Bone marrow (tissue), 2 donors: ENCODE data around the gene SCARF2.
A peak's percentile ranks its signal among the peaks of the same experiment; 100 is the strongest.

Experiments
- DNase-seq, 2 donors: peaks; one replicate each; lab custom pipeline; 2025; lab: John Stamatoyannopoulos, UW

The SCARF2 gene

DNA sequence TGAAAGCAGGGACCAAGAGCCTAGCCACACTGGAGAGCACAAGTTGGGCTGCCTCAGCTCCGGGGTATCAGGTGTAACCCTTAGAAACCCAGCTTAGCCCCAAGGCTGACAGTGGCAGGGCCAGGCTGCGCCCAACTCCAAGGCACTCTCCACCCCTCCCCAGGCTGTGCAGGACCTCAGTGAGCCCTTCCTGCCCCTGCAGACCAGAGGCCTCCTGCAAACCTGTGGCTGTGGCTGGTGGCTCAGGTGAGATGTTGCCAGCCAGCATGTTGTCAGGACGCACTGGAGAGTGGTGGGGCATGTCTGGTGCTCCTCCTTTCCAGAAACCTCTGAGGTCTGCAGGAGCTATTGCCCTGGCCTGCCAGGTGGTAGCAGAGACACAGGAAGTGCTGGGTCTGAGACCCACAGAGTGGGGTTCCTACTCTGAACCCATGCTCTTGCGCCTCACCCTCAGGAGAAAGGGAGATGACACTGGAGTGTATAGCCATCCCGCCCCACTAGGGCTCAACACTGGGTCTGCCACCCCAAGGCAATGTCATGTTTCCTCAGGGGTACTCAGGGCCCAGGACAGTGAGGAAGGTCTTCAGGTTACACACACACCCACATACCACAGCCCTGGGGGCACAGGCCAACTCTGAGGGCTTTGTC, 2.4 kb upstream of the SCARF2 start:
- DNase-seq: no peak

DNA sequence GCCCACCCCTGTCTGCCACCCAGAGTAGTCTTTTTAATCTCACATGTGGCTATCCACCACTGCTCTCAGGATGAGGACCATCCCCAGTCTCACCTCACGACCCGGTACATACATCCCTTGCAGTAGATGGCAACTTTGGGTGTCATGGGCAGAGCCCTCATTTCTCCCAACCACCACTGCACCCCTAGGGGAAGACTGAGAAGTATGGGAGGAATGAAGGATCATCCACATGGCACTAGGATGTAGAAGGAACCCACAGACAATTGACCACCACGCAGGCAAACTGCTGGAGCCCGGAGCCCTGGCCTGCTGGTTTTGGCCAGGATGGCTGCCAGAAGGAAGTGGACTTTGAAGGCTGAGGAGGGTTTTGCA, 1.9 kb upstream of the SCARF2 start:
- no peak for DNase-seq

DNA sequence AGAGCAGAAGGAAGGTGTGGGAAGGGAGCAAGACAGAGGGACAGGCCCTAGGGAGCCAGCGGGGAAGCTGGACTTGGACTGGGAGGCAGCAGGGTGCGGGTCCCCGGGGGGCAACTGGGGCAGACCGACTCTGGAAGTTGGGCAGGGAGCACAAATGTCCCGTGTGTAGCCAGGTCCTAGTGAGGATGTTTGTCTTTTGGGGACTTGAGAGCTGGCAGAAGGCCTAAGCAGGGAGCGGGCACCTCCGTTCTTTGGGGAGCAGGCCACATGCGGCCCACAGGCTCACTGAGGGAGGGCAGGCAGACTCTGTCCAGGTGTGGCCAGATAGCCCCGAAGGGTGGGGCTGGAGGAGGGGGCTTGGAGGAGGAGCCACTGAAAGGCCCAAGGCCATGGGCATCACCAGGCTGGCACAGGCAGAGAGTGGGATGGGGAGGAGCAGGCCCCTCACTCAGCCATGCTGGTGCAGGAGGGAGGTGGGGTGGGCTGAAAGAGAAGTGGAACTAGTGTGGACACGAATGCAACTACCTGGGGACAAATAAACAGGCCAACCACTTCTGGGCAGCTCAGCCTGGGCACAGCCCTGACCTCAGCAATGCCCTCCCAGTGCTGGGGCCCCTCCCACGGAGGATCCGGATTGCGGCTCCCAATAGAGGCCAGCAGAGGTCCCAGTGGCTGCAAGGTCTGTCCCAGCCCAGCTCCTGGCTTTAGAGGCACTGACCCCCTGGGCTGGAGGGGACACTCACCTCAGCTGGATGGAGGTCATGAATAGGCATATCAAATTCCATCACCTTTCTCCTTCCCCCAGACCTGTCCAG, 1.3 kb upstream of the SCARF2 start:
- no peak for DNase-seq

DNA sequence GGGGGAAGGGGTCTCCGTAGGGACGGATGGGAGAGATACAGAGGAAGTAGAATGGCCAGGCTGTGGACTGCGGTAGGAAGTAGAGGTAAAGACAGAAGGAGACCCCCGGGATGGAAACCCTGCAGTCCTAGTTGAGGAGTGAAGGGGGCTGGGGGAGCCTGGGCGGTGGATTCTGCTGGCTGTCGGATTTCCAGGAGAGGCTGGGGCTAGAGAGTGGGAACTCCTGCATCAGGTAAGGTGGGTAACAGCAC, 727 bp upstream of the SCARF2 start:
- DNase-seq: no peak

DNA sequence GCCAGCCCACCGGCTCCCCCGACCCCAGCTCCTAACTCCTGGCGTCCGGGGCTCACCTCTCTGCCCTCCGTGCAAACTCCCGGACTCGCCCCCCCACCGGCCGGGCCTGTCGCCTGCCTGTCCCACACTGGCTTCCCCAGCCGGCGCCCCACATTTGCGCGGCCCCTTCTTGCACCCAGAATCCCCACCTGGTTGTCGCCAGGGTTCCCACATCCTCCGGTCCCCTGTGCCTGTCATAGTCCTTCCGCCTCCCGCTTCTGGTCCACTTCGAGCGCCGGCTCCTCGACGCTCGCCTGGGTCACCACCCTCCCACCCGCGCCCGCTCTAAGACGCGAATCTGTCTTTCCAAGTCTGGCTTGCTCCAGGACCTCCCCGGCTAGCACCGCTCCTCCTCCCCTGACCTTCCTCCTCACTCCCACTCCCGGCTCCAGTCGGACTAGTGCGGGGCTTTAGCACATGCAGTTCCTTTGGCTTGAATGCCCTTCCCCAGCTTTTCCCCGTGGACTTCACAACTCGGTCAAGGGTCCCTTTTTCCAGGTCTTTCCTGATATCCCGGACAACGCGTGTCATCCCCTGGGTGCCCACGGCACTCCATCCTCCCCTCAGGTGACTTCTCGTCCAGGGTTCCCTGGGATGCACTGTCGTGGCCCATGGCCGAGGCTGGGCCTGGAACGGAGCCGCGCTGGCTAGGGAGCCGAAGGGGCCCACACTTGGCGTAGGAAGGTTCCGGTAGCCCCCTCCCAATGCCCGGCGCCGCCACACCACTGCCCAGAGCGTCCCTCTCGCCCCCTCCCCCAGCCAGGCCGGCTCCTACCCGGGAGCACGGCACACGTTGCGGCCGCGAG, 635 bp downstream of the SCARF2 start:
- no peak for DNase-seq

DNA sequence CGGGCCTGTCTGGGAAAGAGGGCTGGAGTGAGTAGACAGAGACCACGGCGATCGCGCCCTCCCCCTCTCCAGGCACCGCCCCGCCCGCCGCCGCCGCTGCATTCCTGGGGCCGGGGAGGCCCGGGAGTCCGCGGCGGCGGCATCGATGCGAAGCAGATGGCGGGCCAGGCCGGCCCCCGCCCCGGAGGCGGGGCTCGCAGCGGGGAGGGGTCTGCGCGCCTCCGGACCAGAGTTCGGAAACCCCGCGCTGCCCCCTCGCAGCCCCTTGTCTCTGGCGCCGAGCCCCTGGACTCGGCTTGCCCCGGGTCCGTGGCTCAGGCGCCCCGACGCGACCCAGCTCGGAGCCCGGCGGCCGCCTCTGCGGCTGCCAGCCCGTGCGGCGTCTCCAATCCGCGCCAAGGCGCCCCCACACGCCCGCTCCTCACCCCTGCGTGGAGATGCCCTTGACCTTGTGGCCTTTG, 1.3 kb downstream of the SCARF2 start:
- no peak for DNase-seq

DNA sequence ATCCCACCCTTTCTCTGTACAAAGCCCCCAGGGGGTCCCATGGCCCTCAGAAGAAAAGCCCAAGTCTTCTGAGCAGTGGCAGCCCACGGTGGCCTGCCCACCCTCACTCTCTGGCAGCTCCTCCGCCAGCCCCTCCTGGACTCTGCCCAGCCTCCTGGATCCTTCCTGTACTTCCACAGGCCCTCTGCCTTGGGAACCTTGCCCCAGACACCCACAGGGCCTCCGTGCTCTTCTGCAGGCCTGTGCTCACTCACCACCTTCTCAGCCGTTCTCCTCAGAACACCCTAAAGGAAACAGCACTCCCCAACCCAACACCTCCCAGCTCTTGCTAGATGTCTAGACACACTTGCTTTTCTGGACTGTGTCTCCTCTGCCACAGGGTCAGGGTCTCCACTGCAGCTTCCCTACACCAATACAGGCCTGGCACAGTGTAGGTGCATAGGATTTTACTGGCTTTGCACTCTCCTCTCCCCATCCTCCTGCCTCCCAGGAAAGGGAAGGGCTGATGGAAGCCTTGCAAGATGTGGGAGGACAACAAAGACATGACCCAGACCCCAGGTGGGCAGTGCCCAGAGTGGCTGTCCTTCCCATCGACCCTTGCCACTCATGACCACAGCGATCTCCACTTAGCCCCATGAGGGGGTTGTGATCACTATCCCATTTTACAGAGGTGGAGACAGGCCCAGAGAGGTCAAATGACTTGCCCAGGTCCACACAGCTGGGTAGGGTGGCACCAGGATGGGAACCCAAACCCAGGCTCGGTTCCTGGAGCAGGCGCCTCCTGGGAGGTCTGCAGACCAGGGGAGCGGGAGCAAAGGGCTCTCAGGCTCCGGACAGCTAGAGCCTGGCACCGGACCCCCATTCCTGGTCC, 2.0 kb downstream of the SCARF2 start:
- DNase-seq: no peak

DNA sequence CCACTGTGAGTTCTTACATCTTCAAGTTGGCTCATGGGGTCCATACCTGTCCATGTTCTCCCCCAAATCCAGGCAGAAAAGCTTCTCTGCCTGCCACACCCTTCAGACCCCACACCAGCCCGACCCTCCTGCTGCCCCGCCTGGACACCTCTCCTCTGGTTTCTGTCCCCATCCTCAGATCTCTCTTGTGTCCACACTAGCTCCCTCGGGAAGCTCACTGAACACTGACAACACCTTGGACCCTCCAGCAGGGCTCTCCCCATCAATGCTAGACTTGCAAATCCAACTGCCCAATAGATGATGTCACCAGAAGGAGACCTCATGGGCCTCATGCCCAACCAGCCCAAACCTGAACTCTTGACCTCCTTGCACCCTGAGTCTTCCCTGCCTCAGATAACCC, 2.9 kb downstream of the SCARF2 start:
- no peak for DNase-seq

DNA sequence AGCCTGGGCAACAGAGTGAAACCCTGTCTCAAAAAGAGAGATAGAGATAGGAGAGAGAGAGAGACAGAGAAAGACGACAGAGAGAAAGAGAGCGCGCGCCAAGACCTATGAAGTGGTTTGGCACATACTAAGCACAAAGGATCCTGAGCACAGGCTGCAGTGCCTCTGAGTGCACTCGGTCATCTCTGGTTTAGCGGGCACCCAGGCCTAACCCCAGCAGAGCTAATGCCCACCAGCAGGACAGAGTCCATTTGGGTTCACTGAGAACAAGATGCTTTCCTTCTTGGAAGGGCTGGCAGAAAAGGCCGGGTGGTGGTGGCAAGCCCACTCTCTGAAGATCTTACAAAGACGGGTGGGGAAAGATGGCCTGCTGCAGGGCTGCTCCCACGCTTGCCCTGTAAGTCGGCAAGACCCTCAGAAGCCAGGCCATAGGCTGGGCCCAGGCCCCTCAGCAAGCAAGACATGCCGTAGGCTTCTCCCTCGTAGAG, 3.3 kb downstream of the SCARF2 start:
- no peak for DNase-seq

DNA sequence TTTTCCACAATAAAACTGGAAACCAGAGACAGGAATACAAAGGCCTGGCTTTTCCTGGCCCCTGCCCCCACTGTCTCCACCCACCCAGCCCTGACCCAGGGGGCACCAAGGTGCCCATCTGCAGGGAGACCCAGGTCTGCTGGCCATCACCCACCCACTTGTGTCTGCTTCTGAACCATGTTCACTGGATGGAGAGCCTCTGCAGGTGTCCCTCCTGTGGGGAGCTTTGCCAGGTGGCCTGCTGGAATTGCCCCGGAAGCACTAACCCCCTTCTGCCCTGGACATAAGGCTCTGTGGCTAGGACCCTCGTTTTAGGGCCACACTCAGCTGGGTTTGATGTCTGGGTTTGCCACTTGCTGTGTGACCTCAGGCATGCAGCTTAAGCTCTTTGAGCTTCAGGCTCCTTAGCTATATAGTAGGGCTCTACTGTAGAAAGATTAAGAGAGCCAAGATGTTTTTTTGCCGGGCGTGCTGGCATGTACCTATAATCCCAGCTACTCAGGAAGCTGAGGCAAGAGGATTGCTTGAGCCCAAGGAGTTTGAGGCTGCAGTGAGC, 3.9 kb downstream of the SCARF2 start:
- DNase-seq: no peak

DNA sequence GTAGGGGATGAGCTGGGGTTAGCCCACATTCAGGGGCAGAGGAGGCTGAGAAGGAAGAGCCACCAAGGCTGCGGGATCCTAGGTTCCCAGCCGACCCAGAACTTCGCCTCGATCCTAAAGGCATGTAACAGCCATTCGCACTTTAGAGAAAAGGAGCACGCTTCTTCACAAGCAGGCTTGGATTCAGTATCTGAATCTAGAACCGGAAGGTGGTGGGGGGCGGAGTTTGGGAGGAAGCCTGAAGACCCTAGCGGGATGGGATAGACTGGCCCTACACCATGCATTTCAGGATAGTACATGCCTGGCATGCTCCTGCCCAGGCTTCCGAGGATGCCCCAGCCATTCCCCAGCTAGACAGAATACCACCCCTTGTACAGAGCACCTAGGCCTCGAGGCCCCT, 4.4 kb downstream of the SCARF2 start:
- no peak for DNase-seq

DNA sequence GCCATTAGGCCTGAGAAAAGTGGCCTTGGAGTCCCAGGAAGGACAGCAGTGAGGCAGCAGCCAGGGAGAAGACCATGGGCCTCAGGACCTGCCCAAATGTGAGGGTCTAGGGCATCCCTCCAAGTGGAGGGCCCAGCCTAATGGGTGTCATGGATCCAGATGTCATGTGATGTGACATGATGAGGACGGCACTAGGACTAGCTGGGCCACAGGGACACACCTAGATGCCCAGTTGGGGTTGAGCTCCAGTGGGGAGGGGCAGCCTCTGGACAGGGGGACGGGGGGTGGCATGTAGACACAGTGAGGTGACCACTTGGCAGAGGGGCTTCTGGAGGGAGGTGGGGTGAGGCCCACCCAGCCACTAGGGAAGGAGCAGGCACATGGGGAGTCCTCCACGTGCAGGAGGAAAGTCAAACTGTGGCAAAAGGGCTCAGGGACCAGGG, 5.4 kb downstream of the SCARF2 start:
- DNase-seq: no peak

DNA sequence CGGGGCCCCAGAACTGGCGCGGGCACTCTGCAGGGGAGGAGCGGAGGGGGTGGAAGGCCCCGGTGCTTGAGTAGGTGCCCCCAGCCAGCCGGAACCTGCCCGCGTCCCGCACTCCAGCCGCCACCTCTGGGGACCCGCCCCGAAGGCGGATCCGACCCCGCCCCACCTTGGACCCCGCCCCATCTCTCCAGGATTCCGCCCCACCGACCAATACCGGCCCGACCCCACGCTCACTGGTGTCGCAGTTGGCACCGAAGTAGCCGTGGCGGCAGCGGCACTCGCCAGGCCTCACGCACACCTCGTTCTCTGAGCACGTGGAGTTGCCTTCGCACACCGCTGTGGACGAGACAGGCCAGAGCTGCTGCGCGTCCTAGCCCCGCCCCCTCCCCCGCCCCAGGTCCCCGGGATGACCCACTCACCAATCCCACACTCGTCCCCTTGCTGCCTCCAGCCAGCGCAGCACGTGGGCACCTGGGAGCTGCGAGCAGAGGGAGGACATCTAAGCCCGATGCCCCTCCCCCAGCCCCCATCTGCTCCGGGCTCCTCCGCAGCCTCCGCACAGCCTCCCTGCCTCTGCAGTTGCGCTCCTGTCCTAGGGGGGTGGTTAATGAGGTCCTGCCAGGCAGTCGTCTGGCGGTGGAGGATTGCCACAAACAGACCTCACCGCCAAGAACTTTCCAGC, 6.0 kb downstream of the SCARF2 start:
- DNase-seq: no peak

DNA sequence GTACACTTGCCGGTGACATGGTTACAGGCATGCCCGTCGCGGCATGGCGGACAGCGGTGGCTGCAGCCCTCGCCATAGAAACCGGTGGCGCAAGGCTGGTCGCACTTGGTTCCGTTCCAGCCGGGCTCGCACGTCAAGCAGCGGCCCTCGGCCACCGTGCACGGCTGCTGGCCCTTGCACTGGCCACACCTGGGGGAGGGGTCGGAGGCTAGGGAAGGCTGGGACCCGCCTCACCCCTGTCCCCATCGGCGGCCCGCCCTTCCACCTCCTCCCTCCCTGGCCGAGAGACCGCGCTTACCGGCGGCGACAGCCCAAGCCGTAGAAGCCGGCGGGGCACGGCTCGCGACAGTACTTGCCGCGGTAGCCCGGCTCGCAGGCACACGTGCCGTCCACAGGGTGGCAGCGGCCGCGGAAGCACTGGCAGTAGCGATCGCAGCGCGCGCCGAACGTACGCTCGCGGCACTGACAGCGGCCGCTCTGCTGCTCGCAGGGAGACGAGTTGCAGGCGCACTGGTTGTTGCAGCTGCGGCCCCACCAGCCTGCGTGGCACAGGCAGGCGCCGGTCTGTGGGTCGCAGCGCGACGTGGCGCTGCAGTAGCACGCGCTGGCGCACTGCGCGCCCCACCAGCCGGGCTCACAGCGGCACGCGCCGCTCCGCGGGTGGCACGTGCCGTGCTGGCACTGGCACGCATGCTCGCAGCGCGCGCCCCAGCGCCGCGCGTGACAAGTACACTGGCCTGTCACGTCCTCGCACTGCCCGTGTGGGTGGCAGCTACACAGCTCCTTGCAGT, 6.7 kb downstream of the SCARF2 start:
- peak in 1 of 2 donors; percentile 21 for DNase-seq

DNA sequence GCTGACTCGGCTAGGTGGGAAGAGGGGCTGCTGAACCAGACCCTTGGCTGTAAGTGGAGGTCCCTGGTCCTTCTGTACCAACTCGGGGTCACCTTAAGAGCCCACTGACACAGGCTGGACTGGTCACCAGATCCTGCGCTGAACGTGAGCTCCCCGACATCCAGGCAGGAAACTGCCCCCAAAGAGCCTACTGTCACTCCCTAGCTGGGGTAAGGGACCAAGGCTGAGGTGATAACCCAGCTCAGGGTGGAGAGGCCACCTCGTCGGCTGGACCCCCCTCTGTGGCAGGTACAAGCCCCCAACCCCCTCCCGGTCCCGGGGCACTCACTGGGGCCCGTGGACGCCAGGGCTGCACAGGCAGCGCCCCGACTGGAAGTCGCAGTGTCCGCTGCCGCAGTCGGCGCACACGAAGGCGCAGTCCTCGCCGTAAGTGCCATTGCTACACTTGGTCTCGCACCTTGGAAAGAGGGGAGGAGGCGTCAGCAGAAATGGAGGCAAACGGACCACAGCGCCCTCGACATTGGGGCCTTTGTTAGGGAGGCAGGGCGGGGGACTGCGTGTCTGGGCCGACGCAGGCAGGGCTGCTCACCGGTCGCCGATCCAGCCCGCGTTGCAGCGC, 7.4 kb downstream of the SCARF2 start:
- no peak for DNase-seq

DNA sequence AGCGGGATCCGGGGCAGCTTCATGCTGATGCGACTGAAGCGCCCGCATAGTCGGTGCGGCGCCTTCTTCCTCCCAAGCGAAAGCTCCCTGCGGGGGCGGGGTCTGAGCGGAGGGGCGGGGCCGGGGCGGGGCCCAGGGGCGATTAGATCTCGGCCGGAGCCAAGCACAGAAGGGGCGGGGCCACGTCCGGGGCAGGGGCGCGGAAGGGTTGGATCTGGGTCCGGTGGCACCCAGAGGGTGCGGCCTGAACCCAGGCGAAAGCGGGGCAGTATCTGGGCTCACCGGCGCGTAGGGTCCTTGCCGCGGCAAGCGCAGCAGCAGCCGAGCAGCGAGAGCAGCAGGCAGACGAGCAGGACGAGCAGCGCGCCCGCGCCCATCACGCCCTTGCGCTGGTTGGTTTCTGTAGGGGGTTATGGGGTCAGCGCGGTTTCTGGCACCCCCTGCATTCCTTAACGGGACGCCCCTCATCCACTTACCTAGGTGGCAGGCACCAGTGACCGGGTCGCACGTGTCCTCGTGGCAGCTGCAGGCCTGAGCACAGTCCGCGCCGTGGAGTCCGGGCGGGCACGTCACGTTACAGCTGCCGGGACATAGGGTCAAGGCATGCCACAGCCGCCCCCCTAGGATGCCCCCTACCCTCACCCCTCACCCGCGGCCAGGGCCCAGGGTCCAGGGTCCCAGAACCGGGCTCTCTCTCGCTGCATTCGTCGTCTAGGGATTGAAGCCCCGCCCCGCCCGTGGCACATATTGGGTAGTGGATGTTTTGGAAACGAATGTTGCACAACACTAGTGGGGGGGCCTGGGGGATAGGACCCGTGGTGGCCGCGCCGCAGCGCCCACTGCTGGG, 8.1 kb downstream of the SCARF2 start:
- peak in 1 of 2 donors; percentile 65 for DNase-seq

DNA sequence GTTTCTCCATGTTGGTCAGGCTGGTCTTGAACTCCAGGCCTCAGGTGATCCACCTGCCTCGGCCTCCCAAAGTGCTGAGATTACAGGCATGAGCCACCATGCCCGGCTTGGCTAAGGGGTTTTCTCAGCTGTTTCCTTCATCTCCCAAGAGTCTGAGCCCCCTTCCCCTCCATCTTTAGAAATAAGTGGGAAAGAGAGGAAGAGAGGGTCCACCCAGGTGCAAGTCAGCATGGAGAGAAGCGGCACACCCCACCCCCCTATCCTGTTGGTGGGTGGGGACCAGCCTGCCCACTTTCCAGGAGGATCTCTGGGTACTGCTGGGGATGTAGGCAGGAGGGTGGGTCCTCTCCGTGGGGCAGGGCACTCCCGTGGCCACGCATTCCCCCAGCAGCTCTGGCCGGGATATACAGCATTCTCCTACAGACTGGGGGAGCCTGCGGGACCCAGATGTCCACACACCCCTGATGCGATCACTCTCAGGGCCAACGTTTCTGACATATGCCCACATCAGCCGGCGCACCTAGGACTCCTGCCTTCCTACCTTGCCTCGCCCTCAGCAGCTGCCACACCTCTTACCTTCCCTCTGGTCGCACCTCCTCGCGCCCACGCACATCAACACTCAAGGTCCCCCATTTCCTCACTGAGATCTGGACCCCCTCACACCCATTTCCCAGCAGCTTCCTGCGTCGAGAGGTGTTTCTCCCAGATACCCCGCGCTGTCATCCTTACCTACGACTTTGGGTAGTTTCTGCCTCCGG, 8.9 kb downstream of the SCARF2 start:
- no peak for DNase-seq

DNA sequence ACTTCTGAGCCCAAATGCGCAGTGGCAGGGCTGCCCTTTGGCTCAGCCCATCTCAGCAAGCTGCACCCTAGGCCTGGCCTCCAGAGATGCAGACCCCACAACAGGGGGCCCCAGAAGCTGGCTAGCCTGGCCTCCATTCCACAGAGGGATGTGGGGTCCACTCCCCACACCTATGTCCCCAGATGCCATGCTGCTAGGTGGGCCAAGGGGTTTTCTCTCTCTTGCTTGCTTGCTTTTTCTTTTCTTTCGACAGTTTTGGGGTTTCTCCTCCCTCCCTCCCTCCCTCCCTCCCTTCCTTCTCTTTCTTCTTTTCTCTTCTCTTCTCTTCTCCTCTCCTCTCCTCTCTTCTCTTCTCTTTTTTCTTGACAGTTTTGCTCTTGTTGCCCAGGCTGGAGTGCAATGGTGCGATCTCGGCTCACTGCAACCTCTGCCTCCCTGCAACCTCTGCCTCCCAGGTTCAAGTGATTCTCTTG, 9.6 kb downstream of the SCARF2 start:
- DNase-seq: no peak
